HL-60 (cell line): ENCODE data around the gene LGI2.

Experiments
- DNase-seq, 2 experiments: peaks; one replicate each; pipeline ENCODE4 v3.0.0-alpha.2; 2010 to 2020; ENCODE audit warnings: low read depth in 1 of 2, low spot score in 1 of 2
- H3K27ac ChIP-seq: fragments of 250-450 bp; sonication (Bioruptor Pico); replicated peaks from 2 replicates; pipeline ENCODE4 v1.5.1; 2020; ENCODE audit warnings: mild to moderate bottlenecking, moderate library complexity
- H3K27me3 ChIP-seq: fragments of 250-450 bp; sonication (Bioruptor Pico); 2 replicates; pipeline ENCODE4 v1.5.1; 2021; ENCODE audit warnings: mild to moderate bottlenecking, moderate library complexity; ENCODE audit not compliant: insufficient read depth, poor library complexity, severe bottlenecking
- H3K4me3 ChIP-seq: replicated peaks from 2 replicates; pipeline ENCODE4 v1.5.1; 2011; ENCODE audit warnings: mild to moderate bottlenecking, control low read depth, low read length; ENCODE audit not compliant: insufficient read depth
- GABPA ChIP-seq: IDR thresholded peaks from 2 replicates; pipeline ENCODE4 v1.6.1; 2012; ENCODE audit warnings: low read depth
- POLR2AphosphoS5 ChIP-seq: IDR thresholded peaks from 2 replicates; pipeline ENCODE4 v1.6.1; 2012; ENCODE audit warnings: low read depth
- SPI1 ChIP-seq: IDR thresholded peaks from 2 replicates; pipeline ENCODE4 v1.6.1; 2012; ENCODE audit warnings: low read depth, mild to moderate bottlenecking, borderline replicate concordance
- TF ChIP-seq, protein P1 (sequence below): IDR thresholded peaks from one replicate; pipeline ENCODE4 v1.5.1; 2011; ENCODE audit warnings: low read length, control low read depth, inconsistent platforms; ENCODE audit not compliant: insufficient read depth
- TF ChIP-seq, protein P2 (sequence below): IDR thresholded peaks from 2 replicates; pipeline ENCODE4 v1.6.1; 2012; ENCODE audit warnings: low read depth; ENCODE audit not compliant: insufficient replicate concordance

LGI2 gene

GRCh38 chr4:24980064-24980690 is 50.6 kb downstream of the LGI2 start:
- peak; percentile 72 to 81 for DNase-seq
- no peak for TF ChIP-seq GABPA
- TF ChIP-seq, protein P1, sequence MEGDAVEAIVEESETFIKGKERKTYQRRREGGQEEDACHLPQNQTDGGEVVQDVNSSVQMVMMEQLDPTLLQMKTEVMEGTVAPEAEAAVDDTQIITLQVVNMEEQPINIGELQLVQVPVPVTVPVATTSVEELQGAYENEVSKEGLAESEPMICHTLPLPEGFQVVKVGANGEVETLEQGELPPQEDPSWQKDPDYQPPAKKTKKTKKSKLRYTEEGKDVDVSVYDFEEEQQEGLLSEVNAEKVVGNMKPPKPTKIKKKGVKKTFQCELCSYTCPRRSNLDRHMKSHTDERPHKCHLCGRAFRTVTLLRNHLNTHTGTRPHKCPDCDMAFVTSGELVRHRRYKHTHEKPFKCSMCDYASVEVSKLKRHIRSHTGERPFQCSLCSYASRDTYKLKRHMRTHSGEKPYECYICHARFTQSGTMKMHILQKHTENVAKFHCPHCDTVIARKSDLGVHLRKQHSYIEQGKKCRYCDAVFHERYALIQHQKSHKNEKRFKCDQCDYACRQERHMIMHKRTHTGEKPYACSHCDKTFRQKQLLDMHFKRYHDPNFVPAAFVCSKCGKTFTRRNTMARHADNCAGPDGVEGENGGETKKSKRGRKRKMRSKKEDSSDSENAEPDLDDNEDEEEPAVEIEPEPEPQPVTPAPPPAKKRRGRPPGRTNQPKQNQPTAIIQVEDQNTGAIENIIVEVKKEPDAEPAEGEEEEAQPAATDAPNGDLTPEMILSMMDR, result peak; percentile 62
- no peaks in the 10 kb centered on the region for H3K27me3 ChIP-seq
- peak overlapping the region; percentile 89 for H3K27ac ChIP-seq
- 0 out of 2 replicates have a peak overlapping the region, but pooled peaks have one; percentile 0 for H3K4me3 ChIP-seq

- Histone ChIP-seq H3K27ac (peak overlapping the region; percentile 89), H3K4me3 (0 out of 2 replicates have a peak overlapping the region, but pooled peaks have one; percentile 0), H3K27me3 (no peaks in the 10 kb centered on the region)
- TF ChIP-seq GABPA (peak; percentile 36; the same call in 1 of the 2 replicates), SPI1 (peak; percentile 51; the same call in 1 of the 2 replicates), POLR2AphosphoS5 (peak; percentile 87)
- TF ChIP-seq, protein P1, result no peak
- TF ChIP-seq, protein P2, sequence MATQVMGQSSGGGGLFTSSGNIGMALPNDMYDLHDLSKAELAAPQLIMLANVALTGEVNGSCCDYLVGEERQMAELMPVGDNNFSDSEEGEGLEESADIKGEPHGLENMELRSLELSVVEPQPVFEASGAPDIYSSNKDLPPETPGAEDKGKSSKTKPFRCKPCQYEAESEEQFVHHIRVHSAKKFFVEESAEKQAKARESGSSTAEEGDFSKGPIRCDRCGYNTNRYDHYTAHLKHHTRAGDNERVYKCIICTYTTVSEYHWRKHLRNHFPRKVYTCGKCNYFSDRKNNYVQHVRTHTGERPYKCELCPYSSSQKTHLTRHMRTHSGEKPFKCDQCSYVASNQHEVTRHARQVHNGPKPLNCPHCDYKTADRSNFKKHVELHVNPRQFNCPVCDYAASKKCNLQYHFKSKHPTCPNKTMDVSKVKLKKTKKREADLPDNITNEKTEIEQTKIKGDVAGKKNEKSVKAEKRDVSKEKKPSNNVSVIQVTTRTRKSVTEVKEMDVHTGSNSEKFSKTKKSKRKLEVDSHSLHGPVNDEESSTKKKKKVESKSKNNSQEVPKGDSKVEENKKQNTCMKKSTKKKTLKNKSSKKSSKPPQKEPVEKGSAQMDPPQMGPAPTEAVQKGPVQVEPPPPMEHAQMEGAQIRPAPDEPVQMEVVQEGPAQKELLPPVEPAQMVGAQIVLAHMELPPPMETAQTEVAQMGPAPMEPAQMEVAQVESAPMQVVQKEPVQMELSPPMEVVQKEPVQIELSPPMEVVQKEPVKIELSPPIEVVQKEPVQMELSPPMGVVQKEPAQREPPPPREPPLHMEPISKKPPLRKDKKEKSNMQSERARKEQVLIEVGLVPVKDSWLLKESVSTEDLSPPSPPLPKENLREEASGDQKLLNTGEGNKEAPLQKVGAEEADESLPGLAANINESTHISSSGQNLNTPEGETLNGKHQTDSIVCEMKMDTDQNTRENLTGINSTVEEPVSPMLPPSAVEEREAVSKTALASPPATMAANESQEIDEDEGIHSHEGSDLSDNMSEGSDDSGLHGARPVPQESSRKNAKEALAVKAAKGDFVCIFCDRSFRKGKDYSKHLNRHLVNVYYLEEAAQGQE, result no peak
- DNase-seq, result peak; percentile 84 to 93
Observed at GRCh38 chr4:24979554-24979953, 51.2 kb downstream of the LGI2 start.

DNA sequence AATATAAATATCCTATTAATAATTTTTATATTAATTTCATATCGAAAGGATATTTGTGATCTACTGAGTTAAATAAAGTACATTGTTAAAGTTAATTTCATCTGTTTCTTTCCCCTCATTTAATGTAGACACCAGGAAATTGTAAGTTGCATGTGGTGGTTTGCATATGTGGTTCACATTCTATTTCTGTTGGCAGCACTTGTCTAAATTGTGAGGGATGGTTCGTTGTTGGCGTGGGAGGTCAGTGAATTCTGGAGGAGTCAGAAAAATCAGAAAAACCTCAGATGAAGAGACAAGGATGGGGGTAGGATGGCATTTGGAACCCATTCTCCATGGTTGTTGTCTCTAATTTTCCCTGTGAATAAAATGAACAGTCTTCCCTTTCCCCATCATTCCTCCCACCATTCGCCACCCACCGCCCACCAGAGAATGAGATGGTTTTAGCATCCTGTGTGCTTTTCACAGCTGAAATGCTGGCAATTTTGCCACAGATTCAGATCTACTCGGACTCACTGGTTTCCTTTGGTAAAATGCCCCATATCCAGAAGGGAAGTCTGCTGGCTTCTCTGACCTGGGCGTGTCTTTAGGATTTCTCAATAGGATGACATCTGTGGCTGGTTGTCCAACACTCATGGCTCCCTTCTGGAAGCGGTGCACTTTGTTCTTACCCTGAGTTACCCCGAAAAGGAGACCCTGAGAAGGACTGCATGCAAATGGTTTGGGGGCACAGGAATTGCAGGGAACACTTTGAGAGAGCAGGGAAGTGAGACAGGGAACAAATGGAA is 52.3 kb downstream of the LGI2 start:
- DNase-seq, result peak; percentile 54 to 68
- no peaks in the 10 kb centered on the region for H3K27me3 ChIP-seq
- no peak overlapping the region for H3K4me3 ChIP-seq
- H3K27ac ChIP-seq, result peak overlapping the region; percentile 89
- no peak for TF ChIP-seq POLR2AphosphoS5
- TF ChIP-seq, protein P2, result no peak
- no peak for TF ChIP-seq GABPA
- TF ChIP-seq SPI1, result peak; percentile 44; the same call in 1 of the 2 replicates
- TF ChIP-seq, protein P1, result no peak
